CD14-positive monocyte (primary cell): ENCODE measurements around the gene TGFB2. TPM values are rescaled to one million over a fixed set of nuclear protein-coding genes. Genes with fewer than 3 reads are reported as not detected.

ENCODE experiments used
- DNase-seq, 3 donors: peaks; one replicate each; pipeline ENCODE4 v3.0.0-alpha.2; 2011 to 2022
- H2AFZ ChIP-seq: 2 replicates; pipeline ENCODE4 v1.6.0; 2012; ENCODE audit warnings: mild to moderate bottlenecking, low read depth, low read length, inconsistent platforms; ENCODE audit not compliant: insufficient read depth, poor library complexity, severe bottlenecking
- H3K27ac ChIP-seq, 2 donors: 1 replicate in 1 of 2; 2 replicates in 1 of 2; pipeline ENCODE4 v1.5.1; 2012 to 2013; ENCODE audit warnings: low read length in 2 of 2, control low read depth in 1 of 2, inconsistent platforms in 1 of 2, low read depth in 1 of 2, mild to moderate bottlenecking in 1 of 2
- H3K27me3 ChIP-seq, 2 donors: one replicate each; pipeline versions ENCODE4 v1.6.0 to v1.6.1; 2011 to 2013; ENCODE audit warnings: low read length in 2 of 2; ENCODE audit not compliant: control insufficient read depth in 2 of 2, insufficient read depth in 2 of 2
- H3K36me3 ChIP-seq, 2 donors: replicated peaks in 1 of 2; 1 replicate in 1 of 2; 2 replicates in 1 of 2; pipeline versions ENCODE4 v1.5.1 to v1.6.1; 2012 to 2013; ENCODE audit warnings: low read length in 2 of 2, control low read depth in 1 of 2, inconsistent platforms in 1 of 2, mild to moderate bottlenecking in 1 of 2; ENCODE audit not compliant: insufficient read depth in 2 of 2, control insufficient read depth in 1 of 2
- H3K4me1 ChIP-seq, 2 donors: 1 replicate in 1 of 2; 2 replicates in 1 of 2; pipeline versions ENCODE4 v1.5.1 to v1.6.1; 2012 to 2013; ENCODE audit warnings: low read length in 2 of 2, control low read depth in 1 of 2, inconsistent platforms in 1 of 2, mild to moderate bottlenecking in 1 of 2, moderate library complexity in 1 of 2; ENCODE audit not compliant: insufficient read depth in 2 of 2, control insufficient read depth in 1 of 2
- H3K4me2 ChIP-seq: replicated peaks from 2 replicates; pipeline ENCODE3; 2012; ENCODE audit warnings: low read length, moderate library complexity, mild to moderate bottlenecking; ENCODE audit not compliant: poor library complexity, severe bottlenecking; ENCODE audit errors: extremely low read depth
- H3K4me3 ChIP-seq, 3 experiments: fragments of 200-600 bp in 1 of 3; sonication (generic) in 1 of 3; replicated peaks in 1 of 3; 1 replicate in 2 of 3; 2 replicates in 1 of 3; pipeline ENCODE4 v1.5.1; 2011 to 2013; ENCODE audit warnings: low read length in 3 of 3, mild to moderate bottlenecking in 3 of 3, control low read depth in 2 of 3, low read depth in 2 of 3, inconsistent platforms in 1 of 3, moderate library complexity in 1 of 3
- H3K79me2 ChIP-seq: 2 replicates; pipeline ENCODE4 v1.6.0; 2012; ENCODE audit warnings: mild to moderate bottlenecking, control low read depth, inconsistent platforms, low read length, moderate library complexity; ENCODE audit not compliant: insufficient read depth
- H3K9ac ChIP-seq: 2 replicates; pipeline ENCODE4 v1.6.0; 2017; ENCODE audit warnings: low read length, mild to moderate bottlenecking; ENCODE audit not compliant: insufficient read depth, poor library complexity, severe bottlenecking
- H3K9me3 ChIP-seq, 2 donors: replicated peaks in 1 of 2; 1 replicate in 1 of 2; 2 replicates in 1 of 2; pipeline versions ENCODE4 v1.5.1 to v1.6.1; 2012 to 2013; ENCODE audit warnings: low read length in 2 of 2, control low read depth in 1 of 2; ENCODE audit not compliant: control insufficient read depth in 1 of 2, insufficient read depth in 1 of 2
- H4K20me1 ChIP-seq: 2 replicates; pipeline ENCODE4 v1.6.0; 2012; ENCODE audit warnings: mild to moderate bottlenecking, low read length, control low read depth, moderate library complexity; ENCODE audit not compliant: insufficient read depth
- H3K27ac Mint-ChIP-seq, 7 donors: one replicate each; pipeline ENCODE4 v1.8.0; 2020; ENCODE audit warnings: mild to moderate bottlenecking in 7 of 7, mixed read lengths in 7 of 7, moderate library complexity in 6 of 7, inconsistent platforms in 2 of 7
- H3K27me3 Mint-ChIP-seq, 3 donors: one replicate each; pipeline ENCODE4 v1.8.0; 2021 to 2022; ENCODE audit warnings: low read depth in 3 of 3, mild to moderate bottlenecking in 3 of 3, mixed read lengths in 3 of 3, moderate library complexity in 3 of 3, inconsistent platforms in 1 of 3
- H3K36me3 Mint-ChIP-seq, 2 donors: one replicate each; pipeline ENCODE4 v1.8.0; 2020; ENCODE audit warnings: mixed read lengths in 2 of 2, inconsistent platforms in 1 of 2, mild to moderate bottlenecking in 1 of 2
- H3K4me1 Mint-ChIP-seq: one replicate; pipeline ENCODE4 v1.8.0; 2020; ENCODE audit warnings: mild to moderate bottlenecking, mixed read lengths
- H3K4me3 Mint-ChIP-seq, 2 donors: one replicate each; pipeline ENCODE4 v1.8.0; 2020; ENCODE audit warnings: mild to moderate bottlenecking in 2 of 2, mixed read lengths in 2 of 2, moderate library complexity in 1 of 2
- H3K9me3 Mint-ChIP-seq, 7 donors: one replicate each; pipeline ENCODE4 v1.8.0; 2020 to 2022; ENCODE audit warnings: mixed read lengths in 7 of 7, mild to moderate bottlenecking in 6 of 7, moderate library complexity in 6 of 7, inconsistent platforms in 2 of 7
- CTCF ChIP-seq: fragments of 200-600 bp; IDR thresholded peaks from one replicate; pipeline ENCODE4 v1.8.0; 2022; ENCODE audit warnings: antibody characterized with exemption, mild to moderate bottlenecking
- WGBS: methylation state at CpG from one replicate; pipeline ENCODE4 v1.1.5; 2013; ENCODE audit warnings: missing lambda C conversion rate; ENCODE audit not compliant: insufficient coverage; 5-methylcytosine and 5-hydroxymethylcytosine counted together
- intact Hi-C, 2 donors: fragments of 100-400 bp; cut with micrococcal nuclease; formaldehyde crosslinking; loops; one replicate each; pipeline versions ENCODE4 v1.15.0 to v1.15.1; 2023
- polyA plus RNA-seq, 3 donors: library from polyadenylated mRNA; depleted of rRNA in 1 of 3; unstranded in 2 of 3; stranded (reverse) in 1 of 3; fragments of 300-500 nt in 2 of 3; fragments of >200 nt in 1 of 3; fragmentation: Illumina TruSeq in 2 of 3; gene quantifications; 1 replicate in 2 of 3; 2 replicates in 1 of 3; pipeline ENCODE4 v1.2.3, GENCODE V29; 2012 to 2021

TGFB2 gene
- polyA plus RNA-seq, 3 donors = 0.01 TPM; not detected in 2

DNA sequence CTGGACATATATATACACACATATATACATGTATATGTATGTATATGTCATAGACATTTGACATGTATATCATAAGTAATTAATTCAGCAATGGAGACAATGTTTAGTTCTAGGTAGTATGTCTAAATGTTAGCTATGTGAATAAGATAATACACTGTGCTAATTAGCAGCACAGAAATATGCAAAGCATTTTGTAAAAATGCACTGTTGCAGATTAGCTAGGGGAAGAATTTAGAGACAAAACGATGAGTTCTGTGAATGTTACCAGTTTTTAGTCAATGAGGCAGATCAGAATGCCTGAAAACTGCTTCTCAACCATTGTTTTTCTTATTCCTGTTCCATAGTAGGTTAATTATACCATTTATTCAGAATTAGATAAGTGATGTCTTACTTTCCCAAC is 86.3 kb downstream of the TGFB2 start:
- Mint-ChIP-seq H3K27me3 (peaks cover 2 to 6% (median 4%) of the 10 kb centered on the region in 3 donors), H3K9me3 (peaks cover 0 to 4% (median 0%) of the 10 kb centered on the region in 7 donors), H3K4me1 (no peaks in the 10 kb centered on the region), H3K36me3 (no peaks in the 10 kb centered on the region), H3K27ac (no peak overlapping the region), H3K4me3 (no peak overlapping the region)
- no peak overlapping the region for H3K9ac ChIP-seq
- H3K4me2 ChIP-seq = no peak overlapping the region
- H3K4me1 ChIP-seq = no peaks in the 10 kb centered on the region
- no peak overlapping the region for H3K27ac ChIP-seq
- no peak for TF ChIP-seq CTCF
- H2AFZ ChIP-seq = no peak overlapping the region
- intact Hi-C loops = no loop called here
- H3K27me3 ChIP-seq = no peaks in the 10 kb centered on the region
- no peaks in the 10 kb centered on the region for H3K36me3 ChIP-seq
- no CpG with 5 or more reads among the region's 1 CpG for WGBS
- no peak for DNase-seq
- H3K79me2 ChIP-seq = no peaks in the 10 kb centered on the region
- no peaks in the 10 kb centered on the region for H4K20me1 ChIP-seq
- H3K4me3 ChIP-seq = no peak overlapping the region
- H3K9me3 ChIP-seq = no peaks in the 10 kb centered on the region

DNA sequence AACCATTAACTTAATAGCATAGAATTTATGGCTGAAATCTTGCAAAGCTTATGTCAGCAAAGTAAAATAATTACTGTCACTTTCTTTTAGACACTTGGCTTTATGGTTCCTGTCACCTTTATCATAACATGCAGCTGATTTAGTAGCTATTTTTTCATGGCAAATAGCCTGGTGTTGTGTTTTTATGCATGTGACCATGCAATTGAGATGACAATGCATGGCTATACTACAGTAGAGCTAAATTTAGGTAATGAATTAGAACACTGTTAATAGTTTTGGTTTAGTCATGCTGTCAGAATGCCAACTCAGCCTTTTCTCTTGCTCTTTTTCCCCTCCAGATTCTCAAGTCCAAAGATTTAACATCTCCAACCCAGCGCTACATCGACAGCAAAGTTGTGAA is 88.6 kb downstream of the TGFB2 start:
- no peak overlapping the region for H3K4me3 ChIP-seq
- Mint-ChIP-seq H3K9me3 (peaks cover 0 to 4% (median 0%) of the 10 kb centered on the region in 7 donors), H3K4me1 (no peaks in the 10 kb centered on the region), H3K4me3 (no peak overlapping the region), H3K27ac (no peak overlapping the region), H3K27me3 (peaks cover 3 to 6% (median 4%) of the 10 kb centered on the region in 3 donors), H3K36me3 (no peaks in the 10 kb centered on the region)
- H3K4me2 ChIP-seq = no peak overlapping the region
- H2AFZ ChIP-seq = no peak overlapping the region
- TF ChIP-seq CTCF = no peak
- no peak for DNase-seq
- no CpG with 5 or more reads among the region's 2 CpGs for WGBS
- intact Hi-C loops = no loop called here
- no peaks in the 10 kb centered on the region for H3K36me3 ChIP-seq
- no peaks in the 10 kb centered on the region for H3K79me2 ChIP-seq
- H3K27ac ChIP-seq = no peak overlapping the region
- H3K4me1 ChIP-seq = no peaks in the 10 kb centered on the region
- H3K9me3 ChIP-seq = no peaks in the 10 kb centered on the region
- H3K9ac ChIP-seq = no peak overlapping the region
- no peaks in the 10 kb centered on the region for H4K20me1 ChIP-seq
- H3K27me3 ChIP-seq = no peaks in the 10 kb centered on the region
